HFF-Myc (cell line): ENCODE measurements around the gene IL1RAPL1.

ENCODE experiments used
- DNase-seq: peaks from one replicate; pipeline ENCODE4 v3.0.0-alpha.2; 2011; ENCODE audit warnings: low read depth; ENCODE audit errors: extremely low read depth
- H3K4me3 ChIP-seq: replicated peaks from 2 replicates; pipeline ENCODE4 v1.5.1; 2011; ENCODE audit warnings: low read depth, mild to moderate bottlenecking, control low read depth, low read length
- TF ChIP-seq, protein P1 (sequence below): IDR thresholded peaks from 2 replicates; pipeline ENCODE4 v1.5.1; 2012; ENCODE audit warnings: mild to moderate bottlenecking, low read depth, low read length, control low read depth; ENCODE audit errors: missing control alignments

The IL1RAPL1 gene

DNA sequence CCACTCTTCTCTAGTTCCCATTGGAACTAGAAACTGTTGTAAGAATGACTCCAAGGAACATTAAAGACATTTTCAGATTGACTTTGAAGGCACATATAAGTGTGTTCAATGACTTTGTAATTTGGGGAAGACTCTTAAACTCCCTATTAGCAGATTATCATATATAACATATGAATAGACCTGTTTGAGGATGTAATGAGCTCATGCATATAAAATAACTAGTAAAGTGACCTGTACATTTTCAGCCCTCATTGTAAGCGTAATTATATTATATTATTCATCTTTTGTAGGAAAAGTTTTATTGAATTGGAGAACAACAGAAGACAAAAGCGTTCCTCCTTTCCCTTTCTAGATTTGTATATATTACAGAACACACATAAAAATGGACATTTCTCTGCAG is 455.1 kb downstream of the IL1RAPL1 start:
- no peak for DNase-seq
- TF ChIP-seq, protein P1, sequence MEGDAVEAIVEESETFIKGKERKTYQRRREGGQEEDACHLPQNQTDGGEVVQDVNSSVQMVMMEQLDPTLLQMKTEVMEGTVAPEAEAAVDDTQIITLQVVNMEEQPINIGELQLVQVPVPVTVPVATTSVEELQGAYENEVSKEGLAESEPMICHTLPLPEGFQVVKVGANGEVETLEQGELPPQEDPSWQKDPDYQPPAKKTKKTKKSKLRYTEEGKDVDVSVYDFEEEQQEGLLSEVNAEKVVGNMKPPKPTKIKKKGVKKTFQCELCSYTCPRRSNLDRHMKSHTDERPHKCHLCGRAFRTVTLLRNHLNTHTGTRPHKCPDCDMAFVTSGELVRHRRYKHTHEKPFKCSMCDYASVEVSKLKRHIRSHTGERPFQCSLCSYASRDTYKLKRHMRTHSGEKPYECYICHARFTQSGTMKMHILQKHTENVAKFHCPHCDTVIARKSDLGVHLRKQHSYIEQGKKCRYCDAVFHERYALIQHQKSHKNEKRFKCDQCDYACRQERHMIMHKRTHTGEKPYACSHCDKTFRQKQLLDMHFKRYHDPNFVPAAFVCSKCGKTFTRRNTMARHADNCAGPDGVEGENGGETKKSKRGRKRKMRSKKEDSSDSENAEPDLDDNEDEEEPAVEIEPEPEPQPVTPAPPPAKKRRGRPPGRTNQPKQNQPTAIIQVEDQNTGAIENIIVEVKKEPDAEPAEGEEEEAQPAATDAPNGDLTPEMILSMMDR, result no peak
- no peak overlapping the region for H3K4me3 ChIP-seq

DNA sequence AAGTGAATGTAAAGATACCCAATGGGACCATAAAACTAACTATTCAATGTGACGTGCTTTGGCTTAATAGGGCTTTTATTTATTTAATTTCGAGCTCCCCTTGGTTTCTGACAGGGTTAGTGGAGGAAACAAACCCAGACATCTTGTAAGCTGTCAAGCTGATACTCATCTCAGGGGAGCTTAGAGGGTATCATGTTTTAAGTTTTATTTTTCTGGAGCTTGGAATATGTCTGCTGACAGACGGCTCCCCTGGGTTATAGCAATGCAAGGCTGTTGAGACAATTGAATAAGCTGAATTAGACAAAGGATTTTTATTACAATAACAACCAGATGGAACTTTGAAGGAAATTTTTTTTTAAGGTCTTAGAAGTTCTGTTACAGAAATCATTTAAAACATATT is 456.5 kb downstream of the IL1RAPL1 start:
- no peak for DNase-seq
- no peak overlapping the region for H3K4me3 ChIP-seq
- TF ChIP-seq, protein P1, result no peak

DNA sequence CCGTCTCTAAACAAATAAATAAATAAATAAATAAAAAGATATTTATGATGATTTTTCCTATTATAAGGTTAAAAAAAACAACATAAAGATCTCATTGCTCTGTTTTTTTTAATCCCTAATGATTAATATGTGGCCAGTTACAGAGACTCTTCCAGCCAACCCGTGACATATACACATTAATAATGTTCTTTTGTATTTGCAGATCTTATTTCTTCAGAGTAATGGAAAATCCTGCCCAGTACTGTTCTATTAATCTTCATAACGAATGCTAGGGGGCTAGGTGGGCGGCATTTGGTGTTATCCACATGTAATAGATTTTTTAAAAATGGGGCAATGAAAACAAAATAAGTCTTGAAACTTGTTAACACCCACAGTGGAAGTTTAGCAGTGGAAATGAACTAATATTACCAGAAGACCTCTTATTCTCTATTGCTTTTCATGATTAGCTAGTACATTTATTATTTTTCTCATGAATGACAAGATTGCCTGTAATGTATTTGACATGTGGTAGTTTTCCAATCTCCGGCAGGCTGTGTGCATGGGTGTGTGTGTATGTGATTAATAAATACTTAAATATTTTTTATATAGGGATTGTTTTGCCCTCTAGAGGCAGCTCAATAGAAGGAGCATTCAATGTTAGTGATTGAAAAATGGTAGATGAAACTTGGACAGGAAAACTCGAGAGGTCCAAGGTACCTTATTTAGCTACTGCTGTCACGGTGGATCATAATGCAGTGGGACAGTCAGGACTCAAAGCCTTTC is 457.4 kb downstream of the IL1RAPL1 start:
- H3K4me3 ChIP-seq, result no peak overlapping the region
- DNase-seq, result no peak
- TF ChIP-seq, protein P1, result no peak

DNA sequence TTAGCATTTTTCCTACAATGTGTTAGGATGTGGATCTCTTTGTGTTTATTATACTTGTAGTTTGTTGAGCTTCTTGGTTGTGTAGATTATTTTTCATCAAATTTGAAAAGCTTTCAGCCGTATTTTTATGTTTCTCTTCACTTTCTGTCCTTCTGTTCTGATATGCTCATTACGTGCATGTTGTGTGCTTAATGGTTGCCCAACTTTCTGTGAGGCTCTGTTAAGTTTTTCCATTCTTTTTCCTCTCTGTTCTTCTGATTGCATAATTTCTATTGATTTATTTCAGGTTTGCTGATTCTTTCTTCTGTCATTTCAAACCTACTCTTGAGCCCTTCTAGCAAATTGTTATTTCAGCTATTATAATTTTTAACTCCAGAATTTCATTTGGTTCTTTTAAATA is 478.2 kb downstream of the IL1RAPL1 start:
- no peak overlapping the region for H3K4me3 ChIP-seq
- no peak for DNase-seq
- TF ChIP-seq, protein P1, result no peak

DNA sequence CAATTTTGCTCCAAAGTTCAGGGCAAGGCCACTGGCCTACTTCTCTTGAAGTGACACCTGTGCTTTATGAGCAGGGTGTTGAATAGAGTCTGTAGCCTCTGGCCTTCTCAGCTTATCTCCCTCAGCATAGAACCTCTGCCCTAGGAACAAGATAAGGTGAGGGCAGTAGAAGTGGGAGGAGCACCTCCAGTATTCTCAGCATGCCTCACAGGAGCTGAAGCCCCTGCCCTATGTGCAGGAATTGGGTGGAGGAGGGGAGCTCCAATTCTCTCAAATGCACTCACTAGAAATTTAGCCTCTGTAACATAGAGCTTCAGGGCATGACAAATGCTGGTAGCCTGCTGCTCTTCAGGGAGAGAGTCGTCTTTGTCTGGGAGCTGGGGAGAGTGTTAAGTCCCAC is 479.3 kb downstream of the IL1RAPL1 start:
- H3K4me3 ChIP-seq, result no peak overlapping the region
- TF ChIP-seq, protein P1, result no peak
- no peak for DNase-seq

DNA sequence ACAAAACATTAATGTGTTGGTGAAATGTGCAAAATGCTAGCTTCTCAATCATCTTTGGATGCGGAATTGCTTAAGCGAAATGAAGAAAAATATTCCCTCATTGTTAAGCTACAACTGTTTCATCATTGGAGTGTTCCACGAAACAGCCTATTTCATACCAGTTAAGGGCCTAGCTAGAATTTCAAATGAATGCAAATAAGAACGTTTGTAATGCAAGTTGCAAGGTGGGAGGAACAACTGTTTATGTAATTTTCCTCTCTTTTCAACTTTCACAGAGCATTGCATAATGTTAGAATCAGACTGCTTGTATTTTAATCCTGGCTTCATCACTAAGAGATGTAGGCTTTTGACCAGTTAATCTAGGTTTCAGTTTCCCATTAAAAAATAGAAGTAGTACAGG is 480.1 kb downstream of the IL1RAPL1 start:
- TF ChIP-seq, protein P1, result no peak
- no peak overlapping the region for H3K4me3 ChIP-seq
- no peak for DNase-seq
